IPS DF 6.9 (cell line): ENCODE data around the gene FGD3.

Experiments
- DNase-seq: peaks from one replicate; pipeline ENCODE4 v3.0.0-alpha.2; 2013; ENCODE audit warnings: low read depth, low spot score
- H3K27ac ChIP-seq: one replicate; pipeline ENCODE4 v1.5.1; 2013; ENCODE audit warnings: low read length, control low read depth
- H3K27me3 ChIP-seq: 2 replicates; pipeline ENCODE4 v1.6.1; 2013; ENCODE audit warnings: mild to moderate bottlenecking, low read length; ENCODE audit not compliant: control insufficient read depth, insufficient read depth
- H3K36me3 ChIP-seq: 2 replicates; pipeline ENCODE4 v1.6.1; 2013; ENCODE audit warnings: low read length; ENCODE audit not compliant: control insufficient read depth, insufficient read depth
- H3K4me1 ChIP-seq: 2 replicates; pipeline ENCODE4 v1.6.1; 2013; ENCODE audit warnings: low read length; ENCODE audit not compliant: control insufficient read depth, insufficient read depth
- H3K4me3 ChIP-seq: 2 replicates; pipeline ENCODE4 v1.5.1; 2013; ENCODE audit warnings: mild to moderate bottlenecking, low read length
- H3K9me3 ChIP-seq: 2 replicates; pipeline ENCODE4 v1.6.1; 2013; ENCODE audit warnings: low read length, inconsistent platforms; ENCODE audit not compliant: control insufficient read depth, insufficient read depth
- WGBS: extraction: QIAGEN DNeasy Blood & Tissue Kit; methylation state at CpG from one replicate; pipeline ENCODE4 v1.1.7; 2013; ENCODE audit warnings: mixed read lengths, missing lambda C conversion rate; ENCODE audit not compliant: insufficient read length, insufficient coverage; 5-methylcytosine and 5-hydroxymethylcytosine counted together

Gene FGD3

GRCh38 chr9:93052791-93053540 is 105.6 kb downstream of the FGD3 start:
- DNase-seq = no peak

GRCh38 chr9:93053781-93054331 is 106.5 kb downstream of the FGD3 start:
- H3K9me3 ChIP-seq = no peaks in the 10 kb centered on the region
- no peaks in the 10 kb centered on the region for H3K27me3 ChIP-seq
- no peak for DNase-seq
- H3K4me1 ChIP-seq = peaks cover 12% of the 10 kb centered on the region
- no CpG with 5 or more reads among the region's 5 CpGs for WGBS
- H3K4me3 ChIP-seq = no peak overlapping the region
- H3K27ac ChIP-seq = no peak overlapping the region
- no peaks in the 10 kb centered on the region for H3K36me3 ChIP-seq

More at GRCh38 chr9:93052791-93053540, 105.6 kb downstream of the FGD3 start:
- H3K36me3 ChIP-seq = no peaks in the 10 kb centered on the region
- H3K27me3 ChIP-seq = no peaks in the 10 kb centered on the region
- peaks cover 10% of the 10 kb centered on the region for H3K4me1 ChIP-seq
- H3K9me3 ChIP-seq = no peaks in the 10 kb centered on the region
- WGBS = no CpG with 5 or more reads among the region's 15 CpGs
- H3K4me3 ChIP-seq = no peak overlapping the region
- H3K27ac ChIP-seq = no peak overlapping the region

GRCh38 chr9:93054758-93055704 is 107.7 kb downstream of the FGD3 start:
- H3K27ac ChIP-seq = no peak overlapping the region
- H3K36me3 ChIP-seq = no peaks in the 10 kb centered on the region
- H3K4me1 ChIP-seq = peaks cover 13% of the 10 kb centered on the region
- H3K4me3 ChIP-seq = no peak overlapping the region
- H3K27me3 ChIP-seq = no peaks in the 10 kb centered on the region
- no CpG with 5 or more reads among the region's 11 CpGs for WGBS
- H3K9me3 ChIP-seq = no peaks in the 10 kb centered on the region
- no peak for DNase-seq

GRCh38 chr9:93057042-93057702 is 109.8 kb downstream of the FGD3 start:
- Histone ChIP-seq H3K36me3 (no peaks in the 10 kb centered on the region), H3K4me3 (no peak overlapping the region), H3K27me3 (no peaks in the 10 kb centered on the region), H3K4me1 (peaks cover 14% of the 10 kb centered on the region), H3K27ac (no peak overlapping the region), H3K9me3 (no peaks in the 10 kb centered on the region)
- no CpG with 5 or more reads among the region's 8 CpGs for WGBS
- no peak for DNase-seq

GRCh38 chr9:93057703-93058354 is 110.5 kb downstream of the FGD3 start:
- no peak overlapping the region for H3K4me3 ChIP-seq
- WGBS = no CpG with 5 or more reads among the region's 14 CpGs
- no peaks in the 10 kb centered on the region for H3K27me3 ChIP-seq
- DNase-seq = no peak
- no peaks in the 10 kb centered on the region for H3K9me3 ChIP-seq
- peaks cover 14% of the 10 kb centered on the region for H3K4me1 ChIP-seq
- H3K36me3 ChIP-seq = no peaks in the 10 kb centered on the region
- H3K27ac ChIP-seq = no peak overlapping the region

GRCh38 chr9:93058355-93059010 is 111.2 kb downstream of the FGD3 start, which contains the start of gene SUSD3:
Gene SUSD3 (plus strand): TSS chr9:93058701. CDS start chr9:93058743, 42 bp downstream.
- WGBS = no CpG with 5 or more reads among the region's 55 CpGs
- no peaks in the 10 kb centered on the region for H3K36me3 ChIP-seq
- peaks cover 10% of the 10 kb centered on the region for H3K4me1 ChIP-seq
- H3K9me3 ChIP-seq = no peaks in the 10 kb centered on the region
- H3K27ac ChIP-seq = no peak within 1 kb of the TSS
- H3K27me3 ChIP-seq = no peaks in the 10 kb centered on the region
- peak within 1 kb of the TSS; percentile 54; the same call in 1 of the 2 replicates for H3K4me3 ChIP-seq
- DNase-seq = peak; percentile 54

- WGBS = no CpG with 5 or more reads among the region's 53 CpGs
- Histone ChIP-seq H3K36me3 (no peaks in the 10 kb centered on the region), H3K27me3 (no peaks in the 10 kb centered on the region), H3K4me3 (peak overlapping the region; percentile 54; the same call in 1 of the 2 replicates), H3K4me1 (peaks cover 10% of the 10 kb centered on the region), H3K27ac (no peak overlapping the region), H3K9me3 (no peaks in the 10 kb centered on the region)
- no peak for DNase-seq
These were observed 111.8 kb downstream of the FGD3 start for GRCh38 chr9:93059011-93059714.

GRCh38 chr9:93059715-93060578 is 112.6 kb downstream of the FGD3 start:
- Histone ChIP-seq H3K27me3 (no peaks in the 10 kb centered on the region), H3K27ac (no peak overlapping the region), H3K36me3 (no peaks in the 10 kb centered on the region), H3K9me3 (no peaks in the 10 kb centered on the region), H3K4me3 (no peak overlapping the region), H3K4me1 (peaks cover 10% of the 10 kb centered on the region)
- WGBS = no CpG with 5 or more reads among the region's 7 CpGs
- no peak for DNase-seq
